ENCODE measurements around the gene ACTG2. TPM values are rescaled to one million over a fixed set of nuclear protein-coding genes. Genes with fewer than 3 reads are reported as not detected.

ACTG2 gene
- total RNA-seq, 1 experiment from 2014 or later = 0.23 TPM

- DNase-seq (ENCODE audit: low read depth, low spot score) = no peak
- ChIA-PET POLR2A (no interaction called here), CTCF (no interaction called here)
- Histone ChIP-seq H3K9me3 (ENCODE audit: control insufficient read depth, insufficient read depth, low read depth, low read length) (no peaks in the 10 kb centered on the region; the same call in 1 of the 2 replicates), H3K27ac (ENCODE audit: low read length) (no peak overlapping the region), H3K36me3 (ENCODE audit: control insufficient read depth, insufficient read depth, low read length) (no peaks in the 10 kb centered on the region), H3K4me3 (ENCODE audit: low read depth in 2 of 2, low read length in 2 of 2) (no peak overlapping the region), H3K4me1 (ENCODE audit: control insufficient read depth, insufficient read depth, low read length) (no peaks in the 10 kb centered on the region), H3K27me3 (ENCODE audit: control insufficient read depth, insufficient read depth, low read length) (no peaks in the 10 kb centered on the region)
- intact Hi-C loops (cut with micrococcal nuclease; ENCODE audit: unreplicated experiment) = no loop called here
- in situ Hi-C loops (cut with HindIII; ENCODE audit: low pct_unique_long_range_greater_than_20kb, low sequenced_read_pairs) = no loop called here
- BruUV-seq (replicated peaks) = no TSS peak
- ATAC-seq = no peak
- no peak for TF ChIP-seq TCF7L2 (IDR thresholded peaks at IDR 0.05; ENCODE audit: low read depth, low read length)
- no peak for TF ChIP-seq CTCF (IDR thresholded peaks at IDR 0.05)
- TF ChIP-seq POLR2AphosphoS5 (IDR thresholded peaks at IDR 0.05; ENCODE audit: low read depth, low read length) = no peak
- no peak for TF ChIP-seq SIN3A (IDR thresholded peaks at IDR 0.05; ENCODE audit: borderline replicate concordance, insufficient read depth, low read depth, low read length)
- TF ChIP-seq REST (IDR thresholded peaks at IDR 0.05; ENCODE audit: insufficient read depth in 1 of 2, low read depth in 2 of 2, low read length in 1 of 2) = no peak
Measured at GRCh38 chr2:73964223-73964622, 71.4 kb downstream of the ACTG2 start.

- no peaks in the 10 kb centered on the region for H3K27me3 ChIP-seq (ENCODE audit: control insufficient read depth, insufficient read depth, low read length)
- H3K27ac ChIP-seq (ENCODE audit: low read length) = no peak overlapping the region
- TF ChIP-seq SIN3A (IDR thresholded peaks at IDR 0.05; ENCODE audit: borderline replicate concordance, insufficient read depth, low read depth, low read length) = no peak
- TF ChIP-seq REST (IDR thresholded peaks at IDR 0.05; ENCODE audit: insufficient read depth in 1 of 2, low read depth in 2 of 2, low read length in 1 of 2) = no peak
- no peak for TF ChIP-seq CTCF (IDR thresholded peaks at IDR 0.05)
- TF ChIP-seq TCF7L2 (IDR thresholded peaks at IDR 0.05; ENCODE audit: low read depth, low read length) = no peak
- no peak for TF ChIP-seq POLR2AphosphoS5 (IDR thresholded peaks at IDR 0.05; ENCODE audit: low read depth, low read length)
- H3K4me3 ChIP-seq (ENCODE audit: low read depth in 2 of 2, low read length in 2 of 2) = no peak overlapping the region
- no TSS peak for BruUV-seq (replicated peaks)
- no peaks in the 10 kb centered on the region for H3K4me1 ChIP-seq (ENCODE audit: control insufficient read depth, insufficient read depth, low read length)
- intact Hi-C loops (cut with micrococcal nuclease; ENCODE audit: unreplicated experiment) (no loop called here), in situ Hi-C loops (cut with HindIII; ENCODE audit: low pct_unique_long_range_greater_than_20kb, low sequenced_read_pairs) (no loop called here)
- ATAC-seq (no peak), DNase-seq (ENCODE audit: low read depth, low spot score) (no peak)
- POLR2A ChIA-PET = no interaction called here
- no peaks in the 10 kb centered on the region; the same call in 1 of the 2 replicates for H3K9me3 ChIP-seq (ENCODE audit: control insufficient read depth, insufficient read depth, low read depth, low read length)
- CTCF ChIA-PET = interaction anchor here (0.8 kb wide), 1 partner anchor 16 kb away, joined by 8 read pairs; no protein-coding TSS in a partner anchor
- H3K36me3 ChIP-seq (ENCODE audit: control insufficient read depth, insufficient read depth, low read length) = no peaks in the 10 kb centered on the region
Measured at GRCh38 chr2:73965053-73965452, 72.2 kb downstream of the ACTG2 start.

Data from Panc1 (cell line).